GM23248 (cell line): Measurements from ENCODE around the gene SYNPR. TPM values are rescaled to one million over a fixed set of nuclear protein-coding genes. Genes with fewer than 3 reads are reported as not detected.

Experiments used
- DNase-seq: peaks from one replicate; pipeline ENCODE4 v3.0.0-alpha.2; 2015
- H2AFZ ChIP-seq: fragments of 200-600 bp; sonication (generic); 2 replicates; pipeline ENCODE4 v1.6.1; 2016; ENCODE audit warnings: antibody characterized with exemption
- H3F3A ChIP-seq: fragments of 200-600 bp; sonication (generic); 2 replicates; pipeline ENCODE4 v1.6.1; 2016; ENCODE audit warnings: mild to moderate bottlenecking, antibody characterized with exemption, mixed run types; ENCODE audit not compliant: insufficient read depth
- H3K27ac ChIP-seq: fragments of 200-600 bp; sonication (generic); 2 replicates; pipeline ENCODE4 v1.5.1; 2016; ENCODE audit warnings: mild to moderate bottlenecking
- H3K27me3 ChIP-seq: fragments of 200-600 bp; sonication (generic); replicated peaks from 2 replicates; pipeline ENCODE4 v1.6.1; 2016; ENCODE audit warnings: mild to moderate bottlenecking; ENCODE audit not compliant: insufficient read depth
- H3K36me3 ChIP-seq: fragments of 200-600 bp; sonication (generic); 2 replicates; pipeline ENCODE4 v1.6.1; 2016; ENCODE audit warnings: low read depth, mild to moderate bottlenecking
- H3K4me1 ChIP-seq: fragments of 200-600 bp; sonication (generic); 2 replicates; pipeline ENCODE4 v1.6.1; 2016; ENCODE audit warnings: mild to moderate bottlenecking; ENCODE audit not compliant: insufficient read depth
- H3K4me2 ChIP-seq: fragments of 200-600 bp; sonication (generic); one replicate; pipeline ENCODE4 v1.6.1; 2016; ENCODE audit warnings: mild to moderate bottlenecking; ENCODE audit not compliant: unreplicated experiment
- H3K4me3 ChIP-seq: fragments of 200-600 bp; sonication (generic); 2 replicates; pipeline ENCODE4 v1.5.1; 2016; ENCODE audit warnings: mild to moderate bottlenecking
- H3K79me2 ChIP-seq: fragments of 200-600 bp; sonication (generic); 2 replicates; pipeline ENCODE4 v1.6.1; 2016; ENCODE audit warnings: mild to moderate bottlenecking; ENCODE audit not compliant: insufficient read depth
- H3K9ac ChIP-seq: fragments of 200-600 bp; sonication (generic); 2 replicates; pipeline ENCODE4 v1.6.1; 2016; ENCODE audit warnings: mild to moderate bottlenecking
- H3K9me2 ChIP-seq: fragments of 200-600 bp; sonication (generic); 2 replicates; pipeline ENCODE4 v1.6.1; 2016; ENCODE audit warnings: mixed run types, mild to moderate bottlenecking, moderate library complexity; ENCODE audit not compliant: insufficient read depth
- H3K9me3 ChIP-seq: fragments of 200-600 bp; sonication (generic); one replicate; pipeline ENCODE4 v1.6.1; 2017; ENCODE audit warnings: low read depth
- H4K20me1 ChIP-seq: fragments of 200-600 bp; sonication (generic); 2 replicates; pipeline ENCODE4 v1.6.0; 2016; ENCODE audit not compliant: insufficient read depth
- EZH2 ChIP-seq: fragments of 200-600 bp; sonication (generic); IDR thresholded peaks from 2 replicates; pipeline ENCODE4 v1.6.1; 2018; ENCODE audit warnings: antibody characterized with exemption, mild to moderate bottlenecking; ENCODE audit not compliant: insufficient read depth, poor library complexity, severe bottlenecking
- EZH2phosphoT487 ChIP-seq: fragments of 200-600 bp; sonication (generic); IDR thresholded peaks from 2 replicates; pipeline ENCODE4 v1.6.1; 2018; ENCODE audit warnings: antibody characterized with exemption, moderate library complexity, mild to moderate bottlenecking, low read depth; ENCODE audit not compliant: insufficient read depth
- WGBS, 2 experiments: methylation state at CpG; one replicate each; pipeline ENCODE4 v1.1.6; 2015 to 2017; ENCODE audit warnings: low lambda C conversion rate in 2 of 2, low coverage in 1 of 2; ENCODE audit errors: missing lambda C conversion rate in 2 of 2; 5-methylcytosine and 5-hydroxymethylcytosine counted together
- in situ Hi-C: fragments of 300-500 bp; cut with MboI; formaldehyde crosslinking; loops from 2 replicates; pipeline ENCODE4 v1.15.0; 2020
- polyA plus RNA-seq: library from polyadenylated mRNA; unstranded; fragments of >200 nt; fragmentation: Nextera tagmentation; extraction: Ambion mirVana; gene quantifications from 2 replicates; pipeline ENCODE4 v1.2.1, GENCODE V29; 2016
- total RNA-seq: library from RNA; depleted of rRNA; stranded (reverse); fragments of >200 nt; shearing (Covaris generic); gene quantifications from 2 replicates; pipeline ENCODE4 v1.2.3, GENCODE V29; 2014

SYNPR gene
- total and polyA plus RNA-seq, 2 experiments from 2014 or later: not detected

GRCh38 chr3:63328365-63328764 is 50.3 kb downstream of the SYNPR start:
- Histone ChIP-seq H4K20me1 (no peaks in the 10 kb centered on the region), H3K9me3 (no peaks in the 10 kb centered on the region), H3K79me2 (no peaks in the 10 kb centered on the region), H3K4me3 (no peak overlapping the region), H3F3A (peaks cover 5% of the 10 kb centered on the region; the same call in 1 of the 2 replicates), H2AFZ (no peak overlapping the region), H3K9ac (no peak overlapping the region), H3K27ac (peak overlapping the region; percentile 37), H3K9me2 (no peaks in the 10 kb centered on the region), H3K4me1 (peaks cover 3% of the 10 kb centered on the region; the same call in 1 of the 2 replicates), H3K36me3 (no peaks in the 10 kb centered on the region), H3K27me3 (peaks cover 17% of the 10 kb centered on the region), H3K4me2 (no peak overlapping the region)
- peak; percentile 89 for DNase-seq
- TF ChIP-seq EZH2 (no peak), EZH2phosphoT487 (no peak)
- in situ Hi-C loops: no loop called here

GRCh38 chr3:63331520-63331919 is 53.4 kb downstream of the SYNPR start:
- in situ Hi-C loops: no loop called here
- 73 to 77% methylated on average over 3 of the region's 3 CpGs for WGBS, 2 experiments
- H3K9me3 ChIP-seq: no peaks in the 10 kb centered on the region

GRCh38 chr3:63333815-63334214 is 55.7 kb downstream of the SYNPR start:
- TF ChIP-seq EZH2 (no peak), EZH2phosphoT487 (no peak)
- peak; percentile 46 for DNase-seq
- Histone ChIP-seq H2AFZ (no peak overlapping the region), H3K9me2 (no peaks in the 10 kb centered on the region), H3K79me2 (no peaks in the 10 kb centered on the region), H3K9ac (no peak overlapping the region), H3F3A (no peaks in the 10 kb centered on the region), H3K4me2 (no peak overlapping the region), H3K4me1 (no peaks in the 10 kb centered on the region), H3K36me3 (no peaks in the 10 kb centered on the region), H3K27ac (no peak overlapping the region), H4K20me1 (no peaks in the 10 kb centered on the region), H3K9me3 (no peaks in the 10 kb centered on the region), H3K4me3 (no peak overlapping the region), H3K27me3 (peaks cover 13% of the 10 kb centered on the region; the same call in 1 of the 2 replicates)
- in situ Hi-C loops: no loop called here
- WGBS, 2 experiments: 71 to 78% methylated on average over 1 of the region's 1 CpG

More at GRCh38 chr3:63331520-63331919, 53.4 kb downstream of the SYNPR start:
- Histone ChIP-seq H3K4me2 (no peak overlapping the region), H2AFZ (no peak overlapping the region), H3K27ac (no peak overlapping the region), H3K36me3 (no peaks in the 10 kb centered on the region), H3F3A (peaks cover 5% of the 10 kb centered on the region; the same call in 1 of the 2 replicates), H3K4me1 (peaks cover 3% of the 10 kb centered on the region; the same call in 1 of the 2 replicates), H3K9ac (no peak overlapping the region), H3K27me3 (peaks cover 13% of the 10 kb centered on the region; the same call in 1 of the 2 replicates), H3K9me2 (no peaks in the 10 kb centered on the region), H3K4me3 (no peak overlapping the region), H4K20me1 (no peaks in the 10 kb centered on the region), H3K79me2 (no peaks in the 10 kb centered on the region)
- DNase-seq: no peak
- TF ChIP-seq EZH2 (no peak), EZH2phosphoT487 (no peak)

- WGBS, 2 experiments: 59 to 68% methylated on average over 2 of the region's 2 CpGs
- in situ Hi-C loops: no loop called here
Measured at GRCh38 chr3:63338351-63338750, 60.2 kb downstream of the SYNPR start.

GRCh38 chr3:63343674-63344073 is 65.6 kb downstream of the SYNPR start:
- peak; percentile 95 for DNase-seq
- Histone ChIP-seq H3F3A (peaks cover 8% of the 10 kb centered on the region), H3K4me3 (peak overlapping the region; percentile 27; the same call in 1 of the 2 replicates), H3K27me3 (no peaks in the 10 kb centered on the region), H4K20me1 (no peaks in the 10 kb centered on the region), H3K36me3 (no peaks in the 10 kb centered on the region), H3K79me2 (no peaks in the 10 kb centered on the region), H3K27ac (0 out of 2 replicates have a peak overlapping the region, but pooled peaks have one; percentile 3), H3K9ac (no peak overlapping the region), H2AFZ (no peak overlapping the region), H3K9me2 (no peaks in the 10 kb centered on the region), H3K4me1 (peaks cover 12% of the 10 kb centered on the region), H3K4me2 (peak overlapping the region; percentile 75), H3K9me3 (no peaks in the 10 kb centered on the region)
- TF ChIP-seq EZH2phosphoT487: no peak
- no peak for TF ChIP-seq EZH2
- in situ Hi-C loops: no loop called here
- WGBS, 2 experiments: 0% methylated on average over 9 of the region's 9 CpGs

More at GRCh38 chr3:63338351-63338750, 60.2 kb downstream of the SYNPR start:
- Histone ChIP-seq H3K27me3 (no peaks in the 10 kb centered on the region), H3K79me2 (no peaks in the 10 kb centered on the region), H3K36me3 (no peaks in the 10 kb centered on the region), H3K4me3 (no peak overlapping the region), H3K9ac (no peak overlapping the region), H3K27ac (no peak overlapping the region), H4K20me1 (no peaks in the 10 kb centered on the region), H3K4me1 (peaks cover 3% of the 10 kb centered on the region; the same call in 1 of the 2 replicates), H3F3A (no peaks in the 10 kb centered on the region; the same call in 1 of the 2 replicates), H3K9me2 (no peaks in the 10 kb centered on the region), H3K4me2 (no peak overlapping the region), H3K9me3 (no peaks in the 10 kb centered on the region), H2AFZ (no peak overlapping the region)
- no peak for DNase-seq
- TF ChIP-seq EZH2phosphoT487 (no peak), EZH2 (no peak)
